H1 (cell line): ENCODE results near the gene CSF2RB. TPM values are rescaled to one million over a fixed set of nuclear protein-coding genes. Genes with fewer than 3 reads are reported as not detected.

Experiments used
- CTCF ChIA-PET: fragments of 300-600 bp; sonication (Branson Sonifier 250); formaldehyde crosslinking; loops from one replicate; lab custom pipeline; 2021; ENCODE audit not compliant: partially characterized antibody; lab: Charles Lee
- POLR2A ChIA-PET: fragments of 300-600 bp; sonication (Branson Sonifier 250); formaldehyde crosslinking; loops from one replicate; lab custom pipeline; 2021; ENCODE audit warnings: inconsistent platforms; ENCODE audit not compliant: partially characterized antibody; lab: Charles Lee
- DNase-seq, 2 experiments: peaks; one replicate each; pipeline versions ENCODE4 v3.0.0 to v3.0.0-alpha.2; 2010 to 2022; ENCODE audit warnings: low spot score in 2 of 2, low read depth in 1 of 2, mixed read lengths in 1 of 2
- FAIRE-seq: peaks from 2 replicates; lab custom pipeline; 2011; peaks lifted over from hg19 to GRCh38; lab: Jason Lieb, UNC
- H2AFZ ChIP-seq: 2 replicates; pipeline ENCODE4 v1.8.1; 2012; ENCODE audit warnings: low read length, inconsistent platforms
- H2AK5ac ChIP-seq: 2 replicates; pipeline ENCODE4 v1.6.1; 2013; ENCODE audit warnings: low read depth, low read length
- H2BK120ac ChIP-seq: replicated peaks from 2 replicates; pipeline ENCODE3; 2013; ENCODE audit warnings: low read depth, low read length, inconsistent platforms
- H2BK12ac ChIP-seq: 2 replicates; pipeline ENCODE4 v1.6.1; 2013; ENCODE audit warnings: low read depth, low read length
- H2BK15ac ChIP-seq: 2 replicates; pipeline ENCODE4 v1.6.1; 2013; ENCODE audit warnings: low read length
- H2BK20ac ChIP-seq: 2 replicates; pipeline ENCODE4 v1.6.1; 2013; ENCODE audit warnings: low read length
- H2BK5ac ChIP-seq: 2 replicates; pipeline ENCODE4 v1.6.1; 2013; ENCODE audit warnings: low read depth, low read length
- H3K14ac ChIP-seq: 2 replicates; pipeline ENCODE4 v1.6.1; 2013; ENCODE audit warnings: inconsistent platforms; ENCODE audit not compliant: insufficient read length
- H3K18ac ChIP-seq: 2 replicates; pipeline ENCODE4 v1.6.1; 2013; ENCODE audit warnings: low read length; ENCODE audit errors: extremely low read depth
- H3K23ac ChIP-seq: 2 replicates; pipeline ENCODE4 v1.6.1; 2013; ENCODE audit warnings: inconsistent platforms; ENCODE audit not compliant: insufficient read length
- H3K23me2 ChIP-seq: 2 replicates; pipeline ENCODE4 v1.6.1; 2013; ENCODE audit warnings: low read depth, low read length
- H3K27ac ChIP-seq: 2 replicates; pipeline ENCODE4 v1.6.1; 2011; ENCODE audit warnings: low read depth, low read length, inconsistent platforms
- H3K27me3 ChIP-seq, 4 experiments: replicated peaks in 1 of 4; 1 replicate in 1 of 4; 2 replicates in 3 of 4; pipeline versions ENCODE4 v1.6.1 to v1.8.1; 2011 to 2013; ENCODE audit warnings: low read length in 3 of 4, mild to moderate bottlenecking in 3 of 4, inconsistent platforms in 2 of 4, mixed read lengths in 2 of 4, moderate library complexity in 1 of 4; ENCODE audit not compliant: control insufficient read depth in 3 of 4, insufficient read depth in 3 of 4; ENCODE audit errors: extremely low read depth in 1 of 4
- H3K36me3 ChIP-seq, 4 experiments: 2 replicates each; pipeline versions ENCODE4 v1.6.1 to v1.8.1; 2011 to 2013; ENCODE audit warnings: mild to moderate bottlenecking in 4 of 4, low read length in 3 of 4, moderate library complexity in 2 of 4, control low read depth in 1 of 4, inconsistent platforms in 1 of 4; ENCODE audit not compliant: insufficient read depth in 4 of 4, control insufficient read depth in 2 of 4
- H3K4ac ChIP-seq: replicated peaks from 2 replicates; pipeline ENCODE3; 2013; ENCODE audit warnings: low read length, low read depth, mixed read lengths, inconsistent platforms; ENCODE audit not compliant: insufficient read length
- H3K4me1 ChIP-seq, 4 experiments: replicated peaks in 1 of 4; 1 replicate in 1 of 4; 2 replicates in 3 of 4; pipeline versions ENCODE4 v1.6.1 to v1.8.1; 2011 to 2013; ENCODE audit warnings: low read length in 3 of 4, inconsistent platforms in 2 of 4, mixed read lengths in 1 of 4; ENCODE audit not compliant: insufficient read depth in 4 of 4, control insufficient read depth in 3 of 4
- H3K4me2 ChIP-seq, 2 experiments: 2 replicates each; pipeline versions ENCODE4 v1.6.1 to v1.8.1; 2011 to 2013; ENCODE audit warnings: low read depth in 2 of 2, low read length in 2 of 2, control low read depth in 1 of 2, inconsistent platforms in 1 of 2, mild to moderate bottlenecking in 1 of 2; ENCODE audit not compliant: insufficient read depth in 1 of 2
- H3K4me3 ChIP-seq, 4 experiments: fragments of 200-600, 300-600 bp in 1 of 4; sonication (generic), shearing (Covaris generic), sonication (Bioruptor Twin) in 1 of 4; 2 replicates each; pipeline versions ENCODE4 v1.5.1 to v1.8.1; 2011 to 2016; ENCODE audit warnings: low read length in 4 of 4, low read depth in 3 of 4, control low read depth in 2 of 4, inconsistent platforms in 2 of 4, mild to moderate bottlenecking in 2 of 4, mixed read lengths in 1 of 4, moderate library complexity in 1 of 4; ENCODE audit not compliant: insufficient read depth in 2 of 4; ENCODE audit errors: extremely low read depth in 1 of 4
- H3K56ac ChIP-seq: replicated peaks from 2 replicates; pipeline ENCODE3; 2013; ENCODE audit warnings: low read depth, mild to moderate bottlenecking, mixed read lengths, low read length, inconsistent platforms; ENCODE audit not compliant: insufficient read length
- H3K79me1 ChIP-seq: 2 replicates; pipeline ENCODE4 v1.6.1; 2013; ENCODE audit warnings: low read depth, low read length, control low read depth
- H3K79me2 ChIP-seq, 2 experiments: 2 replicates each; pipeline versions ENCODE4 v1.6.1 to v1.8.1; 2012 to 2013; ENCODE audit warnings: low read length in 2 of 2, mild to moderate bottlenecking in 2 of 2, inconsistent platforms in 1 of 2; ENCODE audit not compliant: insufficient read depth in 2 of 2, control insufficient read depth in 1 of 2
- H3K9ac ChIP-seq, 4 experiments: replicated peaks in 1 of 4; 1 replicate in 1 of 4; 2 replicates in 3 of 4; pipeline versions ENCODE4 v1.6.1 to v1.8.1; 2011 to 2013; ENCODE audit warnings: low read depth in 3 of 4, low read length in 3 of 4, control low read depth in 2 of 4, mild to moderate bottlenecking in 2 of 4, moderate library complexity in 2 of 4, inconsistent platforms in 1 of 4; ENCODE audit errors: extremely low read depth in 1 of 4
- H3K9me3 ChIP-seq, 2 experiments: 2 replicates each; pipeline versions ENCODE4 v1.6.1 to v1.8.1; 2012 to 2013; ENCODE audit warnings: mild to moderate bottlenecking in 2 of 2, moderate library complexity in 2 of 2, control low read depth in 1 of 2, inconsistent platforms in 1 of 2, low read depth in 1 of 2, low read length in 1 of 2, mixed read lengths in 1 of 2; ENCODE audit not compliant: insufficient read depth in 2 of 2
- H4K20me1 ChIP-seq, 2 experiments: replicated peaks in 1 of 2; 2 replicates each; pipeline versions ENCODE3 to v1.8.1; 2011 to 2013; ENCODE audit warnings: inconsistent platforms in 2 of 2, low read length in 2 of 2, mild to moderate bottlenecking in 1 of 2; ENCODE audit not compliant: insufficient read depth in 2 of 2, control insufficient read depth in 1 of 2
- H4K5ac ChIP-seq: 2 replicates; pipeline ENCODE4 v1.6.1; 2013; ENCODE audit warnings: low read length, low read depth, mixed read lengths, inconsistent platforms; ENCODE audit not compliant: insufficient read length
- H4K8ac ChIP-seq: 2 replicates; pipeline ENCODE4 v1.8.0; 2013; ENCODE audit warnings: mild to moderate bottlenecking, moderate library complexity, low read length, inconsistent platforms; ENCODE audit not compliant: insufficient read depth; ENCODE audit errors: extremely low read depth
- H4K91ac ChIP-seq: replicated peaks from 2 replicates; pipeline ENCODE3; 2013; ENCODE audit warnings: low read length, mixed read lengths, inconsistent platforms; ENCODE audit not compliant: insufficient read length
- E2F6 ChIP-seq: IDR thresholded peaks from 2 replicates; pipeline ENCODE4 v1.6.1; 2012; ENCODE audit warnings: inconsistent platforms
- EP300 ChIP-seq, 2 experiments: IDR thresholded peaks; 1 replicate in 1 of 2; 2 replicates in 1 of 2; pipeline ENCODE4 v1.6.1; 2011 to 2012; ENCODE audit warnings: low read depth in 2 of 2, low read length in 2 of 2, mild to moderate bottlenecking in 2 of 2, borderline replicate concordance in 1 of 2, inconsistent platforms in 1 of 2, moderate library complexity in 1 of 2
- YY1 ChIP-seq: IDR thresholded peaks from 2 replicates; pipeline ENCODE4 v1.6.1; 2011; ENCODE audit warnings: low read depth, mild to moderate bottlenecking, low read length
- WGBS, 2 experiments: shearing (Covaris generic) in 1 of 2; methylation state at CpG; one replicate each; pipeline versions ENCODE4 v1.1.6 to v1.1.7; 2013 to 2015; ENCODE audit warnings: low lambda C conversion rate in 2 of 2, mixed read lengths in 2 of 2, inconsistent platforms in 1 of 2, low coverage in 1 of 2, missing lambda C conversion rate in 1 of 2; ENCODE audit not compliant: insufficient replicate concordance in 2 of 2, insufficient coverage in 1 of 2, insufficient read length in 1 of 2; ENCODE audit errors: extremely low coverage in 1 of 2, missing lambda C conversion rate in 1 of 2; 5-methylcytosine and 5-hydroxymethylcytosine counted together
- polyA plus RNA-seq, 7 experiments: library from polyadenylated mRNA; depleted of rRNA in 3 of 7; stranded (reverse) in 5 of 7; unstranded in 2 of 7; fragments of >200 nt in 5 of 7; fragments of 200-250 nt in 2 of 7; gene quantifications; 1 replicate in 5 of 7; 2 replicates in 1 of 7; 4 replicates in 1 of 7; pipeline versions ENCODE4 v1.2.1 to v1.2.3, GENCODE V29; 2011 to 2013; ENCODE audit warnings: missing spikeins in 2 of 7, mixed read lengths in 2 of 7
- total RNA-seq: library from RNA; stranded (reverse); fragmentation: NEBNext Ultra II Directional; extraction: Animal tissue kit (Norgen Biotek cat#: 25700); gene quantifications from 2 replicates; pipeline ENCODE4 v1.2.1, GENCODE V29; 2021

CSF2RB gene
- total and polyA plus RNA-seq, 2 of the 8 experiments (the other 6 are each of a cell fraction or from before 2014, with no cell fraction given) = not detected

- Histone ChIP-seq H2BK120ac (no peak overlapping the region), H3K14ac (no peak overlapping the region), H2AFZ (no peak overlapping the region), H2BK12ac (no peak overlapping the region), H2AK5ac (no peak overlapping the region), H4K20me1 (no peaks in the 10 kb centered on the region), H2BK15ac (no peak overlapping the region), H4K5ac (no peak overlapping the region), H2BK20ac (no peak overlapping the region), H3K23ac (no peak overlapping the region), H2BK5ac (no peak overlapping the region), H3K36me3 (no peaks in the 10 kb centered on the region), H3K9ac (no peak overlapping the region), H3K23me2 (no peaks in the 10 kb centered on the region), H3K4ac (no peak overlapping the region), H3K79me2 (no peaks in the 10 kb centered on the region), H3K4me2 (no peak overlapping the region), H4K91ac (no peak overlapping the region), H3K18ac (no peak overlapping the region), H3K4me1 (0 out of 7 replicates have a peak, but pooled peaks cover 0 to 2% (median 0%) of the 10 kb centered on the region in 4 experiments), H3K79me1 (no peaks in the 10 kb centered on the region), H3K56ac (no peak overlapping the region), H4K8ac (no peak overlapping the region), H3K9me3 (no peaks in the 10 kb centered on the region), H3K27me3 (no peaks in the 10 kb centered on the region; a peak in 1 of 7 replicates), H3K4me3 (no peak overlapping the region), H3K27ac (no peak overlapping the region)
- FAIRE-seq (no peak), DNase-seq (no peak)
- TF ChIP-seq EP300 (IDR thresholded peaks at IDR 0.05; ENCODE audit: borderline replicate concordance in 1 of 2, low read depth in 2 of 2, low read length in 2 of 2) (no peak), YY1 (peak; percentile 79), E2F6 (peak; percentile 48; the same call in 1 of the 2 replicates)
- ChIA-PET CTCF (interaction anchor here (0.6 to 1.4 kb wide), 2 partner anchors 74 to 84 kb away, joined by 3 to 7 read pairs; no protein-coding TSS in a partner anchor), POLR2A (no interaction called here)
- WGBS, 2 experiments = 68% methylated on average over 5 of the region's 5 CpGs; no CpG with 5 or more reads in 1 of the 2 experiments
Observed at GRCh38 chr22:36940676-36941075, 27.2 kb downstream of the CSF2RB start.
